NCI-H2107 (cell line): ENCODE results near the gene SLC16A2.
"Not testable (repeated sequence)": the region's sequence is repeated elsewhere in the genome, so short reads cannot be mapped to it uniquely, and the experiment has no call there.

Experiments used
- DNase-seq: peaks from one replicate; lab custom pipeline; 2025; lab: John Stamatoyannopoulos, UW

The SLC16A2 gene

GRCh38 chrX:74507191-74507590 lies 85.9 kb downstream of the SLC16A2 start:
- no peak for DNase-seq

GRCh38 chrX:74509989-74510388 lies 88.7 kb downstream of the SLC16A2 start:
- no peak for DNase-seq

GRCh38 chrX:74510401-74510800 lies 89.1 kb downstream of the SLC16A2 start:
- no peak for DNase-seq

- DNase-seq: no peak
These were observed 90.4 kb downstream of the SLC16A2 start for GRCh38 chrX:74511704-74512103.

GRCh38 chrX:74514384-74514783 lies 93.1 kb downstream of the SLC16A2 start:
- no peak for DNase-seq

GRCh38 chrX:74515356-74515755 lies 94.1 kb downstream of the SLC16A2 start:
- no peak for DNase-seq

GRCh38 chrX:74516013-74516412 lies 94.7 kb downstream of the SLC16A2 start:
- DNase-seq: not testable (repeated sequence)

GRCh38 chrX:74519870-74520269 lies 98.6 kb downstream of the SLC16A2 start:
- DNase-seq: no peak

- no peak for DNase-seq
These were observed 99.0 kb downstream of the SLC16A2 start for GRCh38 chrX:74520291-74520690.

- no peak for DNase-seq
These were observed 99.6 kb downstream of the SLC16A2 start for GRCh38 chrX:74520896-74521295.

- no peak for DNase-seq
These were observed 100.9 kb downstream of the SLC16A2 start for GRCh38 chrX:74521961-74522751.

GRCh38 chrX:74523224-74523623 lies 101.9 kb downstream of the SLC16A2 start:
- DNase-seq: no peak

GRCh38 chrX:74523870-74524735 lies 102.8 kb downstream of the SLC16A2 start:
- DNase-seq: no peak

- no peak for DNase-seq
These were observed 103.8 kb downstream of the SLC16A2 start for GRCh38 chrX:74525116-74525515.

GRCh38 chrX:74526764-74527163 lies 105.5 kb downstream of the SLC16A2 start:
- no peak for DNase-seq

- DNase-seq: no peak
These were observed 106.1 kb downstream of the SLC16A2 start for GRCh38 chrX:74527350-74527749.

GRCh38 chrX:74529311-74529710 lies 108.0 kb downstream of the SLC16A2 start:
- no peak for DNase-seq

GRCh38 chrX:74531081-74531480 lies 109.8 kb downstream of the SLC16A2 start:
- DNase-seq: no peak

GRCh38 chrX:74534569-74535038 lies 113.3 kb downstream of the SLC16A2 start:
- DNase-seq: no peak

- no peak for DNase-seq
These were observed 113.8 kb downstream of the SLC16A2 start for GRCh38 chrX:74535086-74535407.

GRCh38 chrX:74535408-74536151 lies 114.3 kb downstream of the SLC16A2 start:
- DNase-seq: no peak

GRCh38 chrX:74536152-74536831 lies 115.0 kb downstream of the SLC16A2 start:
- peak; percentile 48 for DNase-seq
